GM21737 (cell line): Measurements from ENCODE around the gene ACTL9.

Experiments used
- ATAC-seq: cut with Tn5 transposase; IDR thresholded peaks from one replicate; pipeline ENCODE4 v1.9.1; 2021; ENCODE audit warnings: mild to moderate bottlenecking, moderate library complexity; ENCODE audit not compliant: unreplicated experiment

ACTL9 gene

GRCh38 chr19:8686549-8686948 lies 12.0 kb downstream of the ACTL9 start:
- ATAC-seq = no peak

- ATAC-seq = no peak
Measured at GRCh38 chr19:8684001-8684902, 14.3 kb downstream of the ACTL9 start.

GRCh38 chr19:8682931-8683330 lies 15.7 kb downstream of the ACTL9 start:
- ATAC-seq = no peak

GRCh38 chr19:8682472-8682871 lies 16.1 kb downstream of the ACTL9 start:
- ATAC-seq = no peak

GRCh38 chr19:8681345-8682029 lies 17.1 kb downstream of the ACTL9 start:
- no peak for ATAC-seq

DNA sequence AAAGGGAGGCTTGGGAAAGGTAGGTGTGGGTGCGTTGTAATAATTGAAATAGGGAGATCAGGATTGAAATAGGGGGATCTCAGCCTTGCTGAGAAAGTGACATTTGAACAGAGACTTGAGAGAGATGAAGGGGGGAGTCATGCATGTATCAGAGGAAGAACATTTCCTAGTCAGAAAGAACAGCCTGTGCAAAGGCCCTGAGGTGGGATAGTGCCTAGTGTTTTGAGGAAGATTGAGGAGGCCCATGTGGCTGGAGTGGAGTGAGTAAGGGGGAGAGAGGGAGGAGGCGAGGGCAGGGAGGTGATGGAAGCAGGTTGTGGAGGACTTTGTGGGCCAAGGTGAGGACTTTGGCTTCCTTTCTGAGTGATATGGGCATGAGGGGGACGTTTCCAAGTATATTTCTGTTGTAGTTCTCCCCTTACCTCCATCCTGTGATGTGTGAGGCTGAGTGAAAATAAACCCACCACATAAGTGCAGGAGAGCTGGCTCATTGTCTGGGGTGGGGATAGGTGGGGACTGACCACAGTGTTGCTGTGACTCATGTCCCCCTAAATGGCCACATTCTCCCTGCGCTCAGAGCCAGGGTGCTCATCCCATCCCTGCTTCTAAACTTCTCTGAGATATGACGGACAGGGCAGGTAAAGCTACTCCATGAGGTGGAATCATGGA lies 17.8 kb downstream of the ACTL9 start:
- no peak for ATAC-seq

GRCh38 chr19:8678244-8678807 lies 20.3 kb downstream of the ACTL9 start:
- no peak for ATAC-seq

- no peak for ATAC-seq
Measured at GRCh38 chr19:8675066-8675465, 23.5 kb downstream of the ACTL9 start.

- ATAC-seq = no peak
Measured at GRCh38 chr19:8673276-8673891, 25.2 kb downstream of the ACTL9 start.

GRCh38 chr19:8666814-8667405 lies 31.7 kb downstream of the ACTL9 start:
- ATAC-seq = no peak

- ATAC-seq = no peak
Measured at GRCh38 chr19:8665468-8666213, 33.0 kb downstream of the ACTL9 start.

DNA sequence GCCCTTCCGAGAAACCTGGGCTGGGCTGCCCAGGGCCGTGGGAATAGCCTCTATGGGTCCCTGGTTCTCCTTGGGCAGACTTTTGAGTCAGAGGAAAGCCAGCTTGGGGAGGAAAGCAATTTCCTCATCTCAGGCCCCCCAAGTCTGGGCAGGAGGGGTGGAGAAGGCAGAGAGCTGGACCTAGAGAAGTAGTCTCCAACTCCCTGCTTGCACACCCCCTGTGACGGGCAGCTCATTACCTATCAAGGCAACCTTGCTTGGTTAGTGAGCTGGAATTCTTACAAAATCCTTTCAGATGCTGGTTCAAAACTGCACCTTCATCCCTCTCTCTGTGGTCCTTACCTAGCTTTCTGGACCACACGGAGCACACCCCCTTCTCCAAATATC lies 33.9 kb downstream of the ACTL9 start:
- no peak for ATAC-seq

GRCh38 chr19:8663920-8664670 lies 34.5 kb downstream of the ACTL9 start:
- ATAC-seq = no peak

GRCh38 chr19:8662263-8662662 lies 36.3 kb downstream of the ACTL9 start:
- no peak for ATAC-seq

DNA sequence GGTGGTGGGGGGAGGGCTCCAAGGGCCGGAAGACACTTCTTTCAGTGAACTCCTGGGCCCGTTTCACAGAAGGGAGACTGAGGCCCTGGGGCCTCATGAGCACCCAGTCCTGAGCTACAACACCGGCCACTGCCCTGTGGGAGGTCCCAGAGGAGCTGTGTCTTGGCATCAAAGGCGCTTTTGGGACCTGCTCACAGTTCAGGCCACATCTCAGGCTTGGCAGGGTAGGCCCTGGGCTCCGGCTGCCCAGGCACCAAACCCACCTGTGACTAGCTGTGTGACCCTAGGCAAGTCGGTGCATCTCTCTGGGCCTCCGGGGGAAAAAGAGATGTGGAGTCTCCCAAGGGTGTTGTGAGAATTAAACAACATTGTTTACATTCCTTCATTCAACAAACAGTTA lies 38.7 kb downstream of the ACTL9 start:
- ATAC-seq = no peak

DNA sequence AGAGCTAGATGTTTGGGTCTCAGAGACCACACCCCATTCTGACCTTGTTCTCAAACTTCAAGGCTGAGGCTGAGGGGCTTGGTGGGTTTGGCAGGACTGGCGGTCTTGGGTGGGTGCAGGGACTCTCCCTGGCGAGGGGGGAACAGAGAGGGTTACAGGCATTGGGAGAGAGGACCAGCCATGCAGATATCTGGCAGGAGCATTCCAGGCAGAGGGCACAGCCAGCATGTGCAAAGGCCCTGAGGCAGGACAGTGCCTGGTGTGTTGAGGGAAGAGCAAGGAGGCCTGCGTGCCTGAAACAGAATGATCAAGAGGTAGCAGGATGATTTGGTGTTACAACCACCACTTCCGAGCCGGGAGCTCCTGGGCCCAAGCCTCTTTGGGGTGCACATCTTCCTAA lies 40.7 kb downstream of the ACTL9 start:
- no peak for ATAC-seq

GRCh38 chr19:8655340-8655709 lies 43.3 kb downstream of the ACTL9 start:
- ATAC-seq = no peak

DNA sequence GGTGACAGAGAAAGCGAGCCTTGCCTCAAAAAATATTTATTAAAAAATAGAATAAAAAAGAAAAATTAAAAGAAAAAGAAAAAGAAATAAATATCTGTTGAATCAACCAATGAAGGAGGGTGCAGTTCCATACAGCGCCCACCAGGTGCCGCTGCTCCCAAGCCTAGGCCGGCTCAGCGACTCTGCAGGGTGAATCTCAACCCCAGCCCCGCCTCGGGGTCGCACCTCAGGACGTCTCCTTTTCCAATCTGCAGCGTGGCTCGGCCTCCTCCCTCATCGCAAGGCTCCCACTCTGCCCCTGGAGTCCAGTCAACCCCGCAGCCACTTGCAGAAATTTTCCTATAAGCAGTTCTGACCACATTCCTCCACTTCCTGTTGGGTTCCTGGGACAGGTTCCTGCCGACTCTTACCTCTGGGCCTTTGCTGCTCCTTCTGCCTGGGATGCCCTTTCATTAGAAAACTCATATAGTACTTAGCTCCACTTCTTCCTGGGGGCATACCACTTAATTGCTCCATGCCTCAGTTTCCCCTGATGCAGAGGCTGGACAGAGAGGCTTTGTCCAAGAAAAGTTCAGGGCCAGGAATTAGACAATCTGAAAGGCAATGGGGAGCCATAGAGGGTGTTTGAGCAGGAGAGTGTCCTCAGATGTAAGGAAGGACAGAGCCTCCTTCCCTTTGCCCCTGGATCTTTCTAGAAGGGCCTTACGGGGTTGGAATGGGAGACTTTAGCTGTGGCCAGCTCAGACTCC lies 43.8 kb downstream of the ACTL9 start:
- no peak for ATAC-seq

- no peak for ATAC-seq
Measured at GRCh38 chr19:8648240-8648639, 50.4 kb downstream of the ACTL9 start.
